ENCODE measurements around the gene TACC3.
A peak's percentile ranks its signal among the peaks of the same experiment; 100 is the strongest.
"Not testable (repeated sequence)": the region's sequence is repeated elsewhere in the genome, so short reads cannot be mapped to it uniquely, and the experiment has no call there.

Gene TACC3

GRCh38 chr4:1721003-1721665 is at the start of gene TACC3, which contains the start of gene TMEM129:
Gene TACC3 (plus strand): TSS chr4:1721521. CDS start chr4:1723422, 1,901 bp downstream.
Gene TMEM129 (minus strand): TSS chr4:1721323. CDS start chr4:1720837, 486 bp downstream.
- DNase-seq (ENCODE audit: low read depth) = peak; percentile 90

DNA sequence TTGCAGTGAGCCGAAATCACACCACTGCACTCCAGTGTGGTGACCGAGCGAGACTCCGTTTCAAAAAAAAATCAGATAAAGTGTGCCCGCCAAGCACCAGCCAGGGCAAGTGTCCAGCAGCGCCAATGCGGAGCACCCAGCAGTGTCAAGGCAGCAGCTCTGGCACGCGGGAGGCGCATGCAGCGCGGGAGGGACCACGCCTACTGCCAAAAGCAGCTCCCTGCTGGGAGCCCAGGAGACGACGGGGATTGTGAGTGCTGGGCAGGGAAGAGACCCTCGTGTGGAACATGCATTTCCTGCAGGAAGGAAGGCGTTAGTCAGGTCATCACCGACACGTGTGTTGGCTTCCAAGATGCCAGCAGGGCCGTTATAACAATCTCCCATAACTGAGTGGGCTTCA is 47.6 kb upstream of the TACC3 start:
- no peak for DNase-seq (ENCODE audit: low read depth)

DNA sequence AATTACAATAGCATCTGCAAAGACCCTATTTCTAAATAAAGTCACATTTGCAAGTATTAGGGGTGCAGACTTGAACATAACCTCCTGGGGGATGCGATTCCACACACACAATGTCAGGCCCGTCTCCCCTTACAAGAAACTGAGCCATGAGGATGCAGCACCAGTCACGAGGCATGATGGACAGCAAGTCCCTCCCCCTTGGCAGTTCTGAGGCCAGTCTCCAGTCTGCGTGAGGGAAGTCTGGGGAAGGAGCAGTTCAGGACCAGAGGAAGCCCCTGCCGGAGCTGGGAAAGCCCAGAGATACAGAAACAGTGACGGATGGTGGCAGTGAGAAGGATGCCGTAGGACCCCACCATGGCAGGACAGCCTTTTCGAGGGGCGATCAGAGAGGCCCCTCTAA is 46.6 kb upstream of the TACC3 start:
- no peak for DNase-seq (ENCODE audit: low read depth)

DNA sequence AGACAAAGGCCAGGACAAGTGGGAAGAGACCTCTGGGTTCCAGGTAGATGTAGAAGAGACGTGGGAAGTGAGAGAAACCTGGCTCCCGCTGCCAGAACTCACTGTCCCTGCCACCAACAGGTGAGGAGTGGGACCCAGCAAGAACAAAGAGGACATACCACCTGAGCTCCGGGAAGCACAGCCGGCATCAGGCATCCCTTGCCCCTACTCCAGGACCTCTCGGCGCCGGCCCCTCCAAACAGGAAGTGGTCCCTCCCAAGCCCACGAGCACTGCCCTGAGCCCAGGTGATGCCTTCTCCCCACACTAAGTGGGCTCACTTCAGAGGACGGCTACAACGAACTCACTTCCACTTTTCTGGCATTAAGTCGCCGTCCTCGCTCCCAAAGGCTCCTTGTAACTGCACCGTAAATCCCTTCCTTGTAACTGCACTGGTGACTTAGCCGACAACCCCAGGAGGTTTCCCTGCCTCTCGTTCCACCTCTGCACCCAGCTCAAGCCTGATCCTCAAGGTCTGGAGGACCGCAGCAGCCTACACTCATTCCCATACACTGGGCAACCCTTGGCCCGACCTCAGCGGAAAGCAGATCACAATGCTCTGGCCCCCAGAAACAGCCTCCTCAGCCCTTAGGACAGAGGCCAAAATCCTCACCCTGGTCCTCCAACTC is 46.1 kb upstream of the TACC3 start:
- no peak for DNase-seq (ENCODE audit: low read depth)

GRCh38 chr4:1675802-1676137 is 45.6 kb upstream of the TACC3 start:
- no peak for DNase-seq (ENCODE audit: low read depth)

- no peak for DNase-seq (ENCODE audit: low read depth)
These were observed 44.5 kb upstream of the TACC3 start for GRCh38 chr4:1676605-1677525.

- no peak for DNase-seq (ENCODE audit: low read depth)
These were observed 43.1 kb upstream of the TACC3 start for GRCh38 chr4:1678244-1678643.

DNA sequence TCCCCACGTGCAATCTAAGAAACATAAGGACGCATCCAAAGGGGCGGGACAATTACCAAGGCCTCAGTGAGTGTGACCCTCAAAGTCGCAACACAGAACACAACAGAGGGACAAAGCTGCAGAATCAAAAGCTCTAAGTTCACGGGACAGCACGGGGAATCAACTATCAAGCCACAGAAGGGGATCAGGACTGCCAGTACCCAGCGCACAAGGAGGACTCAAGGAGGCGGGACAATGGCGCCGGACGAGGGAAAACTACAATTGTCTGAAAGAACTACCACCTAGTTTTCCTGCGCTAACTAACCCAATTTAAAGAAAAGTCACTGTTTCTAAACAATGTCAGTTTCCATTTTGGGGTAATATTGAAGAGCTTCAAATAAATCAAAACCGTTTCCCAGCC is 38.5 kb upstream of the TACC3 start:
- no peak for DNase-seq (ENCODE audit: low read depth)

GRCh38 chr4:1683261-1683735 is 38.0 kb upstream of the TACC3 start:
- DNase-seq (ENCODE audit: low read depth) = peak; percentile 85

DNA sequence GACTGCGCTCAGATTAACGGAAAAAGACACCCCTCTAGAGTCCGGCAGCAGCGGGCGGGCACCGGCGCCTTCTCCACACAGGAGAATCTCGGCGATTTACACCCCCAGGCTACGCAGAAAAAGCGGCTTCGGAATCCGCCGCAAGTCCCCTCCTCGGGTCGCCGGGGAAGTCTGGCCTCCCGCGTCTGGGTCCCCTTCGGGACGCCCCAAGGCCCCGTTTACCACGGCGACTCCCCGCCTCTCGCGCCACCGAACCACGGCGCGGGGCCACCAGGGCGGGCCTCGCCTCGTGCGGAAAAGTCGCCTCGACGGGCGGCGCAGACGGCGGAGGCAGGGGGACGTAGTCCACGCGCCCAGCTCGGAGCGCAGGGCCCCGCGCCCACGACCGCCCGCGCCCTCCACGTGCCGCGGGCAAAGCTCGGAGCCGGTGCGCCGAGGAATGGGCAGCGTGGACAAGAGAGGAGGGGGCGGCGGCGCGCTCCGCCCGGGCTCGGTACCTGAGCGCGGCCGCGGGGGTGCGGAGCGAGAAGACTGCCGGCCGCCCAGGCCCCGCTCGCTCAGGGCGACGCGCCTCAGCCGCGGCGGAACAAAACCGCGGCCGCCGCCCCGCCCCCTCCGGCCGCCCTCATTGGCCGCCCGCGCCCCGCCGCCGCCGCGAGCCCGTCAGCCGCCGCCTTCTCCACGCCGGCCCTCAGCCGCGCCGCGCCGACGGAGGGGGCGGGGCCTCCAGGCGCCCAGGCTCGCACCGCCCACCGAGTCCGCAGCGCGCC is 37.4 kb upstream of the TACC3 start, which contains the start of gene FAM53A:
TSS of gene FAM53A (minus strand) at position 578 of the 770 bp plus-strand sequence. CDS start 15,572 bp downstream, outside the sequence.
- peak; percentile 83 for DNase-seq (ENCODE audit: low read depth)

- no peak for DNase-seq (ENCODE audit: low read depth)
These were observed 36.7 kb upstream of the TACC3 start for GRCh38 chr4:1684506-1685234.

DNA sequence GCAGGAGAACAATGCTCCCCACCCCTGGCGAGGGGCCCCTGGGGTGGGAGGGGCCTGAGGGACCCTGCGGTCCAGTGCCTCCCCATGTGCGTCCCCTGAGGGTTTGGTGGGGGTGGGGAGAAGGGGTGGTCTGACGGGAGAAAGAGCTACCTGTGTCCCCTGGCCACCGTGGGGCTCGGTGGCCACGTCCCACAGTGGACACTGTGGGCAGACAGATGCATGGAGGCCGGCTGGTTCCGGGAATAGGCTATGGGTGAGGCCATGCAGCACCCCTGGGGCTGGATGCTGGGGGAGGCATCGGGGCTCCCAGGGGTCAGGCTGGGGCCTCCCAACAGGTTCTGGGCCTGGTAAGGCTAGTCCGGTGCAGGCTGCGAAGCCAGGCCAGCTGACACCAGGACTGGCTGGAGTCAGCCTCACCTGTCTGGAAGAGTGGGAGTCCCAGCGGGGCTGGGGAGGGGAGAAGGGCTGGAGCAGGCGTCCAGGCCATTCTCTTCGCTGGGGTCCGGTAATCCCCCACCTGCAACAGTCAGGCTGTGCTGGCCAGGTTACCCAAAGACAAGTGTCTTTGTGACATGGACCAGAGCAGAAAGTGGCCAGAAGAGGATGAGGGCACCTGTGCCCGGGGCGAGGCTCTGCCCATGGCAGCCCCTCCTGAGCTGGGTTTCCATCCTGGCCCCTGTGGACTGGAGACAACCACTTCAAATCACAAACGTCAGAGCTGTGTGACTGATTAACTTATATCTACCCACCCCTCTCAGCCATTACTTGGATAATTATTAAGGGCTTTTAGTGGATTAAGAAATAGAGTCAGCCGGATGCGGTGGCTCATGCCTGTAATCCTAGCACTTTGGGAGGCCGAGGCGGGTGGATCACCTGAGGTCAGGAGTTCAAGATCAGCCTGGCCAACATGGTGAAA is 35.8 kb upstream of the TACC3 start:
- no peak for DNase-seq (ENCODE audit: low read depth)

GRCh38 chr4:1686440-1687036 is 34.8 kb upstream of the TACC3 start:
- no peak for DNase-seq (ENCODE audit: low read depth)

- DNase-seq (ENCODE audit: low read depth) = no peak
These were observed 30.6 kb upstream of the TACC3 start for GRCh38 chr4:1690698-1691097.

DNA sequence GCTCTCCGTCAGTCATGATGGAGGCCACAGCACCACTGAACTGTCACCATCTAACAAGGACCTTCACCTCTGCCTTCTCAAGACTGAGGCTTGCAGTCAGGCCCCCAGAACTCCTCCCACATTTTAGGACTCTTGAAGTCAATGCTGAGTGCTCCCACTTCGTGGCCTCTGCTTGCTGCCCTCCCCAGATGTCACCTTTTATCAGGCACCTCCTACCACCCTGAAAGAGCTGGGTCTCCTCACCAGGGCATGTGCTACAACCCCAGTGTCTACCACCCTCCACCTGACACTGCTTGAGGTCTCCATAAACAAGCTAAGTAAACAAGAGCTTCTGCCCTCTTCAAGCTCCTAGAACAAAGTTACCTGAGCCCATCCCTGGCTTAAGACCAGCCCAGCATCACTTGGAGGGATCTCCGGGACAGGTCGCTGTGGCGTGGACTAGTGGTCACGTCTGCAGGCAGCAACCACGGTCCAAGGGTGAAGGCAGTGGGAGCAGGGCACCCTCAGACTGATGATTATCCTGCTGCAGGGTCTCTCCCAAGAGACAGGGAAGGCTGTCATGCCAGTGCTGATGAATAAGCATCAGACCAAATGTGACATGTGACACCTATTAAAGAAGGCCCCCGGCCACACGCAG is 29.5 kb upstream of the TACC3 start:
- no peak for DNase-seq (ENCODE audit: low read depth)

GRCh38 chr4:1693131-1693896 is 28.0 kb upstream of the TACC3 start:
- DNase-seq (ENCODE audit: low read depth) = peak; percentile 78

DNA sequence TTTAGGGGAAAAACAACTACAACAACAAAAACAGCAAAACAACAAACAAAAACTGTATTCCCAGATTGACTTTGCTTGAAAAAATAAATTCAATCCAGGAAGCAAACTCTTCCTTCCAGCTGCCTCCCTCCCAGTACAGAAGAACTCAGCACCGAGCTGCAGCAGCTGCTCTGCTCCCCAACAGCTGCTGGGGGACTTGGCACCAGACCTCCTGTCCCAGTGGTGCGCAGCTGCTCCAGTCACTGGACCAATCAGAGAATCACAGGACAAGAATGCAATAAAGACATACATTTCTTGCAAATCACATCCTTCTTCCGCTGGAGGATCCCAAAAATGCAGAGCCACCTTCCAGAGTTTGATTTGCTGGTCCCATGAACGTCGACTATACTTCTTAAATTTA is 25.4 kb upstream of the TACC3 start:
- no peak for DNase-seq (ENCODE audit: low read depth)

DNA sequence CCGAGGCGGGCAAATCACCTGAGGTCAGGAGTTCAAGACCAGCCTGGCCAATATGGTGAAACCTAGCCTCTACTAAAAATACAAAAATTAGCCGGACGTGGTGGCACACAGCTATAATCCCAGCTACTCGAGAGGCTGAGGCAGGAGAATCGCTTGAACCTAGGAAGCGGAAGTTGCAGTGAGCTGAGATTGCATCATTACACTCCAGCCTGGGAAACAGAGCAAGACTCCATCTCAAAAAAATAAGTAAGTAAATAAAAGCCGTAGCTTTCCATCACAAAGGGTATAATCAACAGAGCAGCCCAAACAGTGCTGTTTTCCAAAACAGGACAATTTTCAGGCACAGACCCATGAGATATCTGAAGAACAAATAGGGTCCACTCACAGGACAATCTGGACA is 19.6 kb upstream of the TACC3 start:
- not testable (repeated sequence) for DNase-seq (ENCODE audit: low read depth)

Measured in ELR (cell line).